Esophagus squamous epithelium (tissue), 5 donors: ENCODE results near the gene BCL2L13. TPM values are rescaled to one million over a fixed set of nuclear protein-coding genes. Genes with fewer than 3 reads are reported as not detected.
"Not testable (repeated sequence)": the region's sequence is repeated elsewhere in the genome, so short reads cannot be mapped to it uniquely, and the experiment has no call there.

Experiments
- DNase-seq: peaks from one replicate; lab custom pipeline; 2025; lab: John Stamatoyannopoulos, UW
- H3K27ac ChIP-seq, 4 donors: fragments of 200-600 bp; sonication (generic); one replicate each; pipeline ENCODE4 v1.5.1; 2016 to 2019; ENCODE audit warnings: mild to moderate bottlenecking in 1 of 4
- H3K27me3 ChIP-seq, 4 donors: fragments of 200-600 bp; sonication (generic); 1 replicate in 3 of 4; 2 replicates in 1 of 4; pipeline versions ENCODE4 v1.5.1 to v1.6.0; 2017 to 2021; ENCODE audit warnings: antibody characterized with exemption in 1 of 4
- H3K36me3 ChIP-seq, 3 donors: fragments of 200-600 bp; sonication (generic); one replicate each; pipeline ENCODE4 v1.5.1; 2016 to 2019
- H3K4me1 ChIP-seq, 3 donors: fragments of 200-600 bp; sonication (generic); one replicate each; pipeline ENCODE4 v1.5.1; 2017 to 2019
- H3K4me3 ChIP-seq, 4 donors: fragments of 200-600 bp; sonication (generic); 1 replicate in 3 of 4; 2 replicates in 1 of 4; pipeline ENCODE4 v1.5.1; 2016 to 2019; ENCODE audit warnings: mild to moderate bottlenecking in 2 of 4, moderate library complexity in 1 of 4
- H3K9me3 ChIP-seq, 3 donors: fragments of 200-600 bp; sonication (generic); one replicate each; pipeline ENCODE4 v1.5.1; 2016 to 2019
- POLR2A ChIP-seq, 4 donors: fragments of 450-650 bp; IDR thresholded peaks; one replicate each; pipeline ENCODE4 v1.6.1; 2017; ENCODE audit warnings: antibody characterized with exemption in 4 of 4, mild to moderate bottlenecking in 4 of 4, moderate library complexity in 3 of 4
- WGBS, 2 donors: methylation state at CpG; one replicate each; pipeline ENCODE4 v1.1.5; 2018; 5-methylcytosine and 5-hydroxymethylcytosine counted together
- intact Hi-C: fragments of 100-400 bp; cut with DNase I; formaldehyde crosslinking; loops from one replicate; pipeline ENCODE4 v1.15.0; 2022
- total RNA-seq, 4 donors: library from RNA; depleted of rRNA; stranded (reverse); fragments of >200 nt; gene quantifications; one replicate each; pipeline ENCODE4 v1.1.0, GENCODE V29; 2016
- TF ChIP-seq, protein P1 (sequence below), 6 experiments: fragments of 450-650 bp in 4 of 6; fragments of 200-600 bp in 2 of 6; sonication (generic) in 2 of 6; IDR thresholded peaks; one replicate each; pipeline ENCODE4 v1.5.1; 2016 to 2019; ENCODE audit warnings: antibody characterized with exemption in 6 of 6, mild to moderate bottlenecking in 4 of 6, moderate library complexity in 4 of 6
- donor health status: DM: yes; HTN: yes; CAD: no.

BCL2L13 gene
- total RNA-seq, 4 donors from 2014 or later: 31.7 to 49.2 (median 43.1) TPM

- Histone ChIP-seq H3K4me1 (peaks cover 6 to 60% (median 12%) of the 10 kb centered on the region in 3 donors), H3K4me3 (no peak overlapping the region), H3K36me3 (no peaks in the 10 kb centered on the region), H3K27me3 (no peaks in the 10 kb centered on the region), H3K27ac (peak overlapping the region; percentile 84 to 90 (median 86)), H3K9me3 (no peaks in the 10 kb centered on the region)
- no peak for DNase-seq
- intact Hi-C loops: no loop called here
- no peak for TF ChIP-seq POLR2A (IDR thresholded peaks at IDR 0.05)
- TF ChIP-seq, protein P1, sequence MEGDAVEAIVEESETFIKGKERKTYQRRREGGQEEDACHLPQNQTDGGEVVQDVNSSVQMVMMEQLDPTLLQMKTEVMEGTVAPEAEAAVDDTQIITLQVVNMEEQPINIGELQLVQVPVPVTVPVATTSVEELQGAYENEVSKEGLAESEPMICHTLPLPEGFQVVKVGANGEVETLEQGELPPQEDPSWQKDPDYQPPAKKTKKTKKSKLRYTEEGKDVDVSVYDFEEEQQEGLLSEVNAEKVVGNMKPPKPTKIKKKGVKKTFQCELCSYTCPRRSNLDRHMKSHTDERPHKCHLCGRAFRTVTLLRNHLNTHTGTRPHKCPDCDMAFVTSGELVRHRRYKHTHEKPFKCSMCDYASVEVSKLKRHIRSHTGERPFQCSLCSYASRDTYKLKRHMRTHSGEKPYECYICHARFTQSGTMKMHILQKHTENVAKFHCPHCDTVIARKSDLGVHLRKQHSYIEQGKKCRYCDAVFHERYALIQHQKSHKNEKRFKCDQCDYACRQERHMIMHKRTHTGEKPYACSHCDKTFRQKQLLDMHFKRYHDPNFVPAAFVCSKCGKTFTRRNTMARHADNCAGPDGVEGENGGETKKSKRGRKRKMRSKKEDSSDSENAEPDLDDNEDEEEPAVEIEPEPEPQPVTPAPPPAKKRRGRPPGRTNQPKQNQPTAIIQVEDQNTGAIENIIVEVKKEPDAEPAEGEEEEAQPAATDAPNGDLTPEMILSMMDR (IDR thresholded peaks at IDR 0.05): no peak
- 32 to 54% methylated on average over 4 of the region's 4 CpGs for WGBS, 2 donors
These were observed 5.2 kb upstream of the BCL2L13 start for GRCh38 chr22:17633217-17633997.

GRCh38 chr22:17633998-17634323 lies 4.6 kb upstream of the BCL2L13 start:
- WGBS, 2 donors: 42 to 46% methylated on average over 3 of the region's 3 CpGs
- DNase-seq: no peak
- peaks cover 6 to 59% (median 11%) of the 10 kb centered on the region in 3 donors for H3K4me1 ChIP-seq
- no peaks in the 10 kb centered on the region for H3K9me3 ChIP-seq
- no peaks in the 10 kb centered on the region for H3K36me3 ChIP-seq
- H3K27ac ChIP-seq: peak overlapping the region; percentile 84 to 90 (median 86)
- TF ChIP-seq, protein P1 (IDR thresholded peaks at IDR 0.05): no peak
- no peak for TF ChIP-seq POLR2A (IDR thresholded peaks at IDR 0.05)
- intact Hi-C loops: no loop called here
- no peak overlapping the region for H3K4me3 ChIP-seq
- H3K27me3 ChIP-seq: no peaks in the 10 kb centered on the region

GRCh38 chr22:17634696-17635095 lies 3.9 kb upstream of the BCL2L13 start:
- H3K9me3 ChIP-seq: no peaks in the 10 kb centered on the region
- no peak overlapping the region for H3K4me3 ChIP-seq
- 86 to 94% methylated on average over 3 of the region's 3 CpGs for WGBS, 2 donors
- TF ChIP-seq, protein P1 (IDR thresholded peaks at IDR 0.05): no peak
- no peak for TF ChIP-seq POLR2A (IDR thresholded peaks at IDR 0.05)
- intact Hi-C loops: no loop called here
- H3K27me3 ChIP-seq: no peaks in the 10 kb centered on the region
- H3K36me3 ChIP-seq: no peaks in the 10 kb centered on the region
- no peak for DNase-seq
- H3K27ac ChIP-seq: peak overlapping the region in 3 of 4 donors; percentile 84 to 90 (median 85)
- peaks cover 7 to 55% (median 7%) of the 10 kb centered on the region in 3 donors for H3K4me1 ChIP-seq

DNA sequence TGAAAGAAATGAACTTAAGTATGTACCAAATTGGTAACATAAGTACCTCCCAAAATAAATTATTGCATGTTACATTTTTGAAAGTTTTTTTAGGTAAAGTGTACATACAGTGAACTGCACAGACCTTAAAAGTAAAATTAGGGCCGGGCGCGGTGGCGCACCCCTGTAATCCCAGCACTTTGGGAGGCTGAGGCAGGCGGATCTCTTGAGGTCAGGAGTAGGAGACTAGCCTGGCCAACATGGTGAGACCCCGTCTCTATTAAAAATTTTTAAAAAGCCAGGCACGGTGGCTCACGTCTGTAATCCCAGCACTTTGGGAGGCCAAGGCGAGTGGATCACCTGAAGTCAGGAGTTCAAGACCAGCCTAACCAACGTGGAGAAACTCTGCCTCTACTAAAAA lies 1.7 kb upstream of the BCL2L13 start:
- intact Hi-C loops, H3K9me3 ChIP-seq, H3K36me3 ChIP-seq, H3K27me3 ChIP-seq, H3K4me3 ChIP-seq, DNase-seq: not testable (repeated sequence)
- Histone ChIP-seq H3K27ac (peak overlapping the region in 2 of 4 donors; percentile 98 to 100), H3K4me1 (peaks cover 11 to 62% (median 12%) of the 10 kb centered on the region in 3 donors)
- 96 to 98% methylated on average over 10 of the region's 10 CpGs for WGBS, 2 donors

GRCh38 chr22:17637490-17638181 lies 921 bp upstream of the BCL2L13 start:
- intact Hi-C loops: no loop called here
- Histone ChIP-seq H3K36me3 (no peaks in the 10 kb centered on the region), H3K4me1 (peaks cover 11 to 57% (median 12%) of the 10 kb centered on the region in 3 donors), H3K9me3 (no peaks in the 10 kb centered on the region), H3K27me3 (no peaks in the 10 kb centered on the region), H3K4me3 (peak overlapping the region; percentile 69 to 98 (median 86)), H3K27ac (peak overlapping the region; percentile 98 to 100 (median 100))
- WGBS, 2 donors: 42 to 49% methylated on average over 10 of the region's 10 CpGs
- TF ChIP-seq POLR2A (IDR thresholded peaks at IDR 0.05): no peak
- TF ChIP-seq, protein P1 (IDR thresholded peaks at IDR 0.05): no peak
- DNase-seq: no peak
